Measurements from ENCODE around the gene DUOXA1. TPM values are rescaled to one million over a fixed set of nuclear protein-coding genes. Genes with fewer than 3 reads are reported as not detected.

Gene DUOXA1
- total RNA-seq, 2 donors from 2014 or later, result 0.88 to 1.3 TPM

DNA sequence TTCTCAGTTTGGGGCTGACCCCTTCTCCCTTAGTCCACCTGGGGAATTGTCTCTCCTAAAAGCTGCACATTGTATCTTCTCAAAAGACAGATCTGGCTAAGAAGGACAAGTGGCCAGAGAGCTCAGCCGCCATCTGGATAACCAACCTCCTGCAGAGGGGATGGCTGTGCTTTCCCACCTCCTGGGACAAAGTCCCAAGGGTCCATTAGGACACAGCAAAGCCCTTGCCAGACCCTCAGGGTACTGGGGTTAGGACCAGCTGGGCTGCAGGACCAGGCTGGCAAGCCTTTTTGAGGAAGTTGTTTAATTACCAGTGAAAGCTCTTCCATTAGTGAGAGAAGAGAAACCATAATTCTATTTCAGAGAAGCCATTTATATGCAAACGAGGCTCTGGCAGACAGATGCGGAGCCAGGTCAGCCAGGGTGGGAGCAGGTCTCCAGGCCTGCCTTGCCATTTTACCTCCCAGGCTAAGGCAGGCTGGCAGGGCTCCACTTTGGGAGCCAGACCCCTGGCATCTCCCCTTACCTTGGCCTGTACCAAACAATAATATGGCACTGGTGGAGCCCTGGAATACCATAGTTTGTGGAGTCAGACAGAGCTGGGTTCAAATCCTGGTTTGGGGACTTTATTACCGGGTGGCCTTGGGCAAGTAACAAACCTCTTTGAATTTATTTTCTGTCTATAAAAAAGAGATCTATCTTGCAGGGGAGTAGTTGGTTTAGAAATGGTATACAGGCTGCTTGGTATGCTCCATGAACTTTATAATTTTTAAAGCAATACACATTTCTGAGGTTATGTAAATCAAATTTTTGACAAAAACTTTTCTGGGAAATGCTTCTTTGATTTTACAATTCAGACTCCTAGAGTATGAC is 40.2 kb upstream of the DUOXA1 start:
- no peak for DNase-seq
- intact Hi-C loops (cut with DNase I), result loop anchor here (5.0 to 10.0 kb wide), 2 partner anchors 32 to 225 kb away; no protein-coding TSS in a partner anchor
- H3K9ac ChIP-seq (ENCODE audit: low read depth in 2 of 2, low read length in 2 of 2), result no peak overlapping the region
- TF ChIP-seq, protein P1, sequence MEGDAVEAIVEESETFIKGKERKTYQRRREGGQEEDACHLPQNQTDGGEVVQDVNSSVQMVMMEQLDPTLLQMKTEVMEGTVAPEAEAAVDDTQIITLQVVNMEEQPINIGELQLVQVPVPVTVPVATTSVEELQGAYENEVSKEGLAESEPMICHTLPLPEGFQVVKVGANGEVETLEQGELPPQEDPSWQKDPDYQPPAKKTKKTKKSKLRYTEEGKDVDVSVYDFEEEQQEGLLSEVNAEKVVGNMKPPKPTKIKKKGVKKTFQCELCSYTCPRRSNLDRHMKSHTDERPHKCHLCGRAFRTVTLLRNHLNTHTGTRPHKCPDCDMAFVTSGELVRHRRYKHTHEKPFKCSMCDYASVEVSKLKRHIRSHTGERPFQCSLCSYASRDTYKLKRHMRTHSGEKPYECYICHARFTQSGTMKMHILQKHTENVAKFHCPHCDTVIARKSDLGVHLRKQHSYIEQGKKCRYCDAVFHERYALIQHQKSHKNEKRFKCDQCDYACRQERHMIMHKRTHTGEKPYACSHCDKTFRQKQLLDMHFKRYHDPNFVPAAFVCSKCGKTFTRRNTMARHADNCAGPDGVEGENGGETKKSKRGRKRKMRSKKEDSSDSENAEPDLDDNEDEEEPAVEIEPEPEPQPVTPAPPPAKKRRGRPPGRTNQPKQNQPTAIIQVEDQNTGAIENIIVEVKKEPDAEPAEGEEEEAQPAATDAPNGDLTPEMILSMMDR (IDR thresholded peaks at IDR 0.05), result no peak
- H3K27me3 ChIP-seq, result no peaks in the 10 kb centered on the region
- H3K4me3 ChIP-seq, result no peak overlapping the region
- no peaks in the 10 kb centered on the region for H3K9me3 ChIP-seq
- no peak overlapping the region for H3K27ac ChIP-seq
- no peaks in the 10 kb centered on the region for H3K4me1 ChIP-seq
- H3K36me3 ChIP-seq, result no peaks in the 10 kb centered on the region

DNA sequence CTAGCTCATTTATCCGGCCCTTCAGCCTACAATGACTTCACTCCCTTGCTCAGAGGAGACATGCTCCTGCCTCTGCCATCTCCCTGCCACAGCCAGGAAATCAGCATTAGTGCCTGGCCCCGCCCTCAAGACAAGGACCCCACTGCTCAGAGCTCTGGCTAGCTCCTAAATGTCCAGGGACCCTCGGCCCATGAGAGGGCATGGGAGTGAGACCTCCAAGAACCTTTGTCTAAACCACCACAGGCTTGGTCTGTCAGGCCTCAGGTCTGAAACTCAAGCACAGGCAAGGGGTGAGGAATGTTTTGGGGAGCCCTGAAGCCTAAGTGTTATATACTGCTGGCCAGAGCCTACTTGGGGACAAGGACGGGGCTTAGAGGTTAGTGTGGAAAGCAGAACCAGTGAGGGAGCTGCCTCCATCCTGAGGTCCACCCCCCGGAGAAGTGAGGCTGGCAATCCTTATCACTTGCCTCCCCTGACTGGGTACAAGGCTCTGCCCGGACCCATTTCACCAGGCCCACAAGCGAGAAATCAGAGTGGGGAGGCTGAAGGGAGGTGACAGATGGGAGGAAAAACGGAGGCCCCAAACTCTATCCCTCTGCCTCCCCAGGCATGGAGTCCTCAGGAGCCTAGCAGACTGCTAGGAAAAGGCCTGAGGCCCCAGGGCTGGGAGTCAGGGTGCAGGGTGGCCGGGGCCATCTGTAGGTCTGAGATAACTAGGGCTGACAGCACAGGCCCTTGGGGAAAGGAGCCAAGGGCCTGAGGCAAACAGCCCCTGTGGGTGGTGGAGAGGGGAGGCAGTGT is 39.3 kb upstream of the DUOXA1 start:
- no peak overlapping the region for H3K9ac ChIP-seq (ENCODE audit: low read depth in 2 of 2, low read length in 2 of 2)
- H3K4me1 ChIP-seq, result no peaks in the 10 kb centered on the region
- H3K36me3 ChIP-seq, result no peaks in the 10 kb centered on the region
- intact Hi-C loops (cut with DNase I), result loop anchor here (5.0 to 10.0 kb wide), 2 partner anchors 33 to 226 kb away; no protein-coding TSS in a partner anchor
- no peaks in the 10 kb centered on the region for H3K27me3 ChIP-seq
- no peaks in the 10 kb centered on the region for H3K9me3 ChIP-seq
- no peak overlapping the region for H3K4me3 ChIP-seq
- no peak overlapping the region for H3K27ac ChIP-seq
- TF ChIP-seq, protein P1 (IDR thresholded peaks at IDR 0.05), result no peak
- DNase-seq, result no peak

DNA sequence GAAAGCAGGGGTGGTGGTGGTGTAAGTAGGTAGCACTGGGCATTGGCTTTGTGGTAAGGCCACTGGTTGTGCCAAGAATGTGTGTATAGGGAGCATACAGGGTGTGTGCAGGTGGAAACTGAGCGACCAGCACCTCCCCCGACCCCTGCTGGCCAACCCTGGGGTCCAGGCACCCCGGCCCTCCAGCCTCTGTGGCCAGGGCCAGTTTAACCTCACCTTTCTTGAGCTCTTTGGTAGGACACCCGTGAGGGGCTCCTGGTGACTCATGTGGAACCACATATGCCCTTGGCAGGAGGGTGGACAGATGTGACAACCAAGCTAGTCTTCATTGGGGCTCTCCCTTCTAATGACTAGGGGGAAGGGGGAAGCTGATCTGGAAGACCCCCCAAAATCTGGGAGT is 38.6 kb upstream of the DUOXA1 start:
- Histone ChIP-seq H3K4me3 (no peak overlapping the region), H3K27me3 (no peaks in the 10 kb centered on the region), H3K4me1 (no peaks in the 10 kb centered on the region), H3K9me3 (no peaks in the 10 kb centered on the region), H3K36me3 (no peaks in the 10 kb centered on the region), H3K9ac (ENCODE audit: low read depth in 2 of 2, low read length in 2 of 2) (no peak overlapping the region), H3K27ac (no peak overlapping the region)
- intact Hi-C loops (cut with DNase I), result loop anchor here (5.0 to 10.0 kb wide), 2 partner anchors 34 to 227 kb away; no protein-coding TSS in a partner anchor
- no peak for DNase-seq
- TF ChIP-seq, protein P1 (IDR thresholded peaks at IDR 0.05), result no peak

DNA sequence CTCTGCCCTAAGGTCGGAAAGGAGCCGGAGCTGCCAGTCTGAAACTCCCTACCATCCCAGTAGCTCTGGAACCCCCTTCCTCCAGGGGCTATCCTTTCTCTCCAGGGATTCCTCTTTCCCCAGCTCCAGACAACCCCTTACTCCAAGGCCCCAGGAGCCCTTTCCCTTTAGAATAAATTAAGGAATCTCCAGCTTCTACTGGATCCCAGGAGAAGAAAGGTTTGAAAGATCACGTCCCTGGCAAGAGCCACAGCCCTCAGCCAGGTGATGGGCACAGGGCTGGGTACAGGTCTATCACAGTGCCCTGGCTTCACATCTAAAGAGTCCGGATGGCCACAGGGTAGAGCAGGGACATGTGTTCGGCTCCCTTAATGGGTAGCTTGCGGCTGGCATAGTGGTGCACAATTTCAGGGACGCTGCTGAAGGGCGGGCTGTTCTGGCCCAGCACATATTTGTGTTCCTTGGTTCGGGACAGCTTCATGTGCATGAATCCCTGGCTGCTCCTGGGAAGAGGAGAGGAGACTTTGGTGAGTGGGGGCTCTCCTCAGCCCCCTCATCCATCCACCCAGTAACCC is 38.0 kb upstream of the DUOXA1 start:
- Histone ChIP-seq H3K9me3 (no peaks in the 10 kb centered on the region), H3K4me1 (no peaks in the 10 kb centered on the region), H3K27me3 (no peaks in the 10 kb centered on the region), H3K36me3 (no peaks in the 10 kb centered on the region), H3K9ac (ENCODE audit: low read depth in 2 of 2, low read length in 2 of 2) (peak overlapping the region; percentile 86 to 93), H3K27ac (peak overlapping the region; percentile 97), H3K4me3 (peak overlapping the region; percentile 65)
- intact Hi-C loops (cut with DNase I), result loop anchor here (5.0 to 10.0 kb wide), 2 partner anchors 35 to 227 kb away; no protein-coding TSS in a partner anchor
- DNase-seq, result no peak
- TF ChIP-seq, protein P1 (IDR thresholded peaks at IDR 0.05), result no peak

Data from colonic mucosa (tissue), 4 donors.